GM21737 (cell line): ENCODE results near the gene ZNF680.
"Not testable (repeated sequence)": the region's sequence is repeated elsewhere in the genome, so short reads cannot be mapped to it uniquely, and the experiment has no call there.

Source experiments
- ATAC-seq: cut with Tn5 transposase; IDR thresholded peaks from one replicate; pipeline ENCODE4 v1.9.1; 2021; ENCODE audit warnings: mild to moderate bottlenecking, moderate library complexity; ENCODE audit not compliant: unreplicated experiment

The ZNF680 gene

GRCh38 chr7:64562626-64563278 lies at the start of gene ZNF680:
Gene ZNF680, minus strand, starts transcription at chr7:64563071. Its CDS starts 117 bp downstream, at chr7:64562954.
- ATAC-seq: peak; percentile 100

GRCh38 chr7:64612452-64612851 lies 49.6 kb upstream of the ZNF680 start:
- no peak for ATAC-seq

DNA sequence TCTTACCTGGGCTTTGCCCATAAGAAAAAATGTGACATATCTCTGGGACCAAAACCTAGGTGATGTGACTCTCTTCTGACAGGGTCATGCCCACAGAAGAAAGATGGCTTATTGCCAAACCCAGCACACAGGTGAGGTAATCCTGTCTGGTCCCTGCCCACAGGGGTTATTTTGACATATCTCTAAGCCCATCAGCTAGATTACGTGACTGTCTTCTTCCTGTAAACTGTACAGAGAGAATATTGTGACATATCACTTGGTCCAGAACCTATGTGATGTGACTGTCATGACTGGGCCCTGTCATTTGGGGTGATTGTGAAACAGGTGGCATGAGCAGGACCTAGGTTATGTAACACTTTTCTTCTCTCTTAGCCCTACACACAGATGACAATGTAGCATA lies 48.8 kb upstream of the ZNF680 start:
- no peak for ATAC-seq

DNA sequence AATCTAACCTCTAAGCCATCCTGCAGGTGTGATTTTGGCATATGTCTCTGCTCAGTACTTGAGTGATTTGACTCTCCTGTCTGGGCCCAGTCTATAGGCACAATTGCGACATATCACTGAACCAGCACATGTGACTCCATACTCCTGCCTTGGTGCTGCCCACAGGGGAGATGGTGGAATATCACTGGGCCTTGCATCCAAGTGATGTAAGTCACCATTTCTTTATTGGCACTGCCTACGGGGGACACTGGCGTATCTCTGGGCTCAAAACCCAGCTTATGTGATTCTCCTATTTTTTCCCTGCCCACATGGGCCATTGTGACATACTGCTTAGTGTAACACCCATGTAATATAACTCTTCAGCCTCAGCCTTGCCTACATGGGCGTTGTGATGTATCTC lies 48.1 kb upstream of the ZNF680 start:
- no peak for ATAC-seq

- ATAC-seq: no peak
These were observed 45.4 kb upstream of the ZNF680 start for GRCh38 chr7:64608116-64608910.

DNA sequence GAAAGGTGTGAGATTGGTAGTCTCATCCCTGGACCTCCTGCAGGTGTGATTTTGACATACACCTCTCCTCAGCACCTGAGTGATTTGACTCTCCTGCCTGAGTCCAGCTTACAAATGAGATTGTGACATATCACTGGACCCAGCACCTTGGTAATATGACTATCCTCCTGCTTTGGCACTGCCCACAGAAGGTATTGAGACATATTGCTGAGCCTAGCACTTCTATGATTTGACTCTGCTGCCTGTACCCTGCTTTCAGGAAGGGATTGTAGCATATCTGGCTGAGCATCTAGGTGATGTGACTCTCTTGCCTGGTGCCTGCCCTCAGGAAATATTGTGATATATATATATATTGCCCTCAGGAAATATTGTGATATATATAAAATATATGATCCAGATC lies 43.5 kb upstream of the ZNF680 start:
- no peak for ATAC-seq

DNA sequence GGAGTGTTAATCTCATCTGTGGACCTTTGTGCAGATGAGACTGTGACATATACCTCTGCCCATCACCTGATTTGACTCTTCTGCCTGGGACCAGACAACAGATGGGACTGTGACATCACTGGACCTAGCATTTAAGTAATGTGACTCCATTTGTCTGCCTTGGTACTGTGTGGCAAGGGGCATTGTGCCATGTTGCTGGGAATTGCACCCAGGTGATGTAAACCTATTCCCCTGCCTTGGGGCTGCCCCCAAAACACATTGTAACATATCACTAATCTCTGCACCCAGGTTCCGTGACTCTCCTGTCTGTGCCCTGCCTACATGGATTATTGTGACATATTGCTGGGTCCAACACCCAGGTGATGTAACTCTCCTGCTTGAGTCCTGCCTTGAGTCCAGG lies 40.4 kb upstream of the ZNF680 start:
- ATAC-seq: no peak

- ATAC-seq: no peak
These were observed 39.6 kb upstream of the ZNF680 start for GRCh38 chr7:64602518-64602917.

DNA sequence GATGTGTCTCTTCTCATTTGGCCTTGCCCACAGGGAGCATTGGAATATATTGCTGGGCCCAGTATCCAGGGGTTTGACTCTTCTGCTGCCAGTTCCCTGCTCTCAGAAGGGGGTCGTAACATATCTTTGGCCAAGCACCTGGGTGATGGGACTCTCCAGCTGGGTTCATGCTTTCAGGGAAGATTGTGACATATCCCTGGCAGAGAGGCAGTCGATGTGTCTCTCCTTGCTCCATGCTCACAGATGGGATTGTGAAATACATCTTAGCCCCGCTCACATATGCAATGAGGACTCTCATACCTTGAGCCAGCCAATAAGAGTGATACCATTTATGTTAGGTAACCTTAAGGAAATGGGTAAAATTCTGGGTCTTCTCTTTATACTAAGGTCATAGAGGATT lies 39.2 kb upstream of the ZNF680 start:
- ATAC-seq: no peak

GRCh38 chr7:64599359-64599758 lies 36.5 kb upstream of the ZNF680 start:
- no peak for ATAC-seq

DNA sequence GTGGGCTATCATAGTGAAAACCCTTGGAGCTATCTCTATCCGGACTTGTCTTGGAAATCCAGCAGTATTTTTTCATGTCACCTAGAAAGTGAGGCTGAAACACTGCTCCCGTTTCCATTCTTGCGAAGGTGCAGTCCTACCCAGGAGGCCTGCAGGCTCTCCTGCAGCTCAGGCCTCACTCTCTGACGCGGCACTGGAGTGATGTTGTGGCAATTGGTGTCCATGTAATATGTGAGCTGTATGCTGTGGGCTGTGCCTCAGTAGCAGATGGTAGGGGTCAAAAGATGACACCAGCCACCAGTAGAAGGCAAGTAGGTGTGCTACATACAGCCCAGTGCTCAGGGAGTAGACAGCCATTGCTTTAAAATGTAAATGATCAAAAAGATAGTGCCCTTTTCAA lies 28.1 kb upstream of the ZNF680 start:
- ATAC-seq: no peak

DNA sequence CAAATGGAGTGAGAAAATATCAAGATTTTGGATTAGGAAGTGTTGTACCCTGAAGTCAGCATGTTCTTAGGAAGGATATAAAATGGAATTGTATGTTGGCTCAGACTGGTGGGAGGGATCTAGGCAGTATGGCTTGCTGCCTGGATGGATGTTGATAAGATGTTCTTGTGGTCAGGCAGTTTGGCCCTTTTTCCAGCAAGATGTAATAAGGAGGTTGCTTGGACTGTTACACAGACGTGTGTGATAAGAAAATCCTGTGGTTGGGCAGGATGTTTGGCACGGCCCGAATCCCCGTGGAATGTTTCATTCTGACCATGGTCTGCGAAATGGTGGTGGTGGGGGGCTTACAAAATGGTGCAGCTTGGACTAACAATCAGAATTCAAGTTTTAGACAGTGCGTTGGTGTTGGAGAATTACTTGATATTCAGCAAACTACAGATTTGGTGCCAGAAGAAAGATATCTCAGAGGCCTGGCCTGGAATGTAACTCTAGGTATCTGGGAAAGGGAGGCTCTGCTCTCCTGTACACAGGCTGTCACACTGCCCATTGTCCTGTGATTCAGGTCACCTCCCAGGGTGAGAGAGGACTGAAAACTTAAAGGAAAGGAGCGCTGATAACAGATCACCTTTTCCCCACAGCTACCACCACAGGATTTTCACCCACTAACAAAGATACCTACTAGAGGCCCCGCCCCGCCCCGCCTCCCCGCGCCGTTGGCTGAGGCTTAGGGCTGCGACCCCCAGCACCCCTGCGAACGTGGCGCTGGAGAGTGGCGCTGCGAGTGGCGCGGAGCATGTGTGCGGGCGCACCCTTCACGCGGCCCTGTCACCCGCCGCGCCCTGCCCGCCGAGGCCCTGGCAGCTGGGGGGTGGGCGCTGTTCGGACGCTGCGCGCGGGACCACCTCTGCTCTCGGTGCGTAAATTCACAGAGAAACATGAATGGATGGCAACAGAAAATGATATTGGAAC lies 19.3 kb upstream of the ZNF680 start:
- ATAC-seq: no peak

DNA sequence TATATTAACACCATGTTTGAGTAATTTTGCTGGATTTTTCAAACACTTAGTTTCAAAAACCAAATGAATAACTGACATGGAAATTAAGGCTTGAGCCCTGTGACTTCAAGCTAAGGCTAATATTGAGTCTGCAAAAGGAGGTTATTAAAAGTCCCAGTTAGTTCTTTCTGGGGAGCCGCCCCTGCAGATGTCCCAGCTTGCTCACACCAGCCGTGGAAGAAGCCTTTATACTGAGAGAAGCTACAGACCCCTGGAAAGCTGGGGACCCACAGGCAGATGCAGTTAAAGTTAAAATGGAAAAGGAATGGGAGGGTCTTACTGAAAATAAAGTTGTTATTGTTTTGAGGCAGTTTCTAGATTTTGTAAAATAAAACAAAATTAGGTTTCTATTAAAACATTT lies 18.5 kb upstream of the ZNF680 start:
- ATAC-seq: no peak

DNA sequence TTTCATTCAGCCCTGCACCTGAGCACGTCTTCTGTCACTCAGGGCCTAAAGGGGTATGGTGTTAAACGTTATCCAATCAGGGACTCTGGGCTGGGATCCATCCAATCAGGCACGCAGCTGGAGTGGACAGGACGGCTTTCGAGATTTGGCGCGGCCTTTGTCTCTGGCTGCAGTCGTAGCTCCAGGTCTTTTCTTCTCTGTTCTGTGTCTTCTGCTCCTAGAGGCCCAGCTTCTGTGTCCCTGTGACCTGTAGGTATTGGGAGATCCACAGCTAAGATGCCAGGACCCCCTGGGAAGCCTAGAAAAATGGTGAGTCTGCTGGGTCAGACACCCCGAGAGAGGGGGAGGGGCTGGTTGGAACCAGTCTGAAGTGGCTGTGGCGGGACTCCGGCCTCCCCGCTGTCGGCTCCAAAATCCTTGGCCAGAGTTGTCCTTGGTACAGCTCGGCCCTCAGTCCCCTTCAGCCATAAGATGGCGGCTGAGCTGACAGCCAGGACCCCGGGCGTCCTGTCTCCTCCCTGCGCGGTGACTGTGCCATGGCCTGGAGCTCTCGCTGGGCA lies 11.7 kb upstream of the ZNF680 start:
- ATAC-seq: no peak

DNA sequence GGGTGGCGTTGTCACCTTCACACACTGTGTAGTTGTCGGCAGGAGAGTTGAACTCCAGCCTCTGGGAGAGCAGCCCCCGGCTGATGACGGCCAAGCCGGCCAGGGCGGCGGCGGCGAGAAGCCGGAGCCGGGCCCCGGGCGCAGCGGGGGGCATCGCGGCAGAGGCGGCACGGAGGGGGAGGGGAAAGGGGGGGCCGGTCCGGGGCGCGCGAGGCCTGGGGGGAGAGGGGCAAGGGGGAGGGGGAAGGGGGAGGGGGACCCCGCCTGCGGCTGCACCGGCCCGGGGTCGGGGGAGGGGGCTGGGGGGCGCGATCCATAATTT lies 7.4 kb upstream of the ZNF680 start:
- ATAC-seq: not testable (repeated sequence)

DNA sequence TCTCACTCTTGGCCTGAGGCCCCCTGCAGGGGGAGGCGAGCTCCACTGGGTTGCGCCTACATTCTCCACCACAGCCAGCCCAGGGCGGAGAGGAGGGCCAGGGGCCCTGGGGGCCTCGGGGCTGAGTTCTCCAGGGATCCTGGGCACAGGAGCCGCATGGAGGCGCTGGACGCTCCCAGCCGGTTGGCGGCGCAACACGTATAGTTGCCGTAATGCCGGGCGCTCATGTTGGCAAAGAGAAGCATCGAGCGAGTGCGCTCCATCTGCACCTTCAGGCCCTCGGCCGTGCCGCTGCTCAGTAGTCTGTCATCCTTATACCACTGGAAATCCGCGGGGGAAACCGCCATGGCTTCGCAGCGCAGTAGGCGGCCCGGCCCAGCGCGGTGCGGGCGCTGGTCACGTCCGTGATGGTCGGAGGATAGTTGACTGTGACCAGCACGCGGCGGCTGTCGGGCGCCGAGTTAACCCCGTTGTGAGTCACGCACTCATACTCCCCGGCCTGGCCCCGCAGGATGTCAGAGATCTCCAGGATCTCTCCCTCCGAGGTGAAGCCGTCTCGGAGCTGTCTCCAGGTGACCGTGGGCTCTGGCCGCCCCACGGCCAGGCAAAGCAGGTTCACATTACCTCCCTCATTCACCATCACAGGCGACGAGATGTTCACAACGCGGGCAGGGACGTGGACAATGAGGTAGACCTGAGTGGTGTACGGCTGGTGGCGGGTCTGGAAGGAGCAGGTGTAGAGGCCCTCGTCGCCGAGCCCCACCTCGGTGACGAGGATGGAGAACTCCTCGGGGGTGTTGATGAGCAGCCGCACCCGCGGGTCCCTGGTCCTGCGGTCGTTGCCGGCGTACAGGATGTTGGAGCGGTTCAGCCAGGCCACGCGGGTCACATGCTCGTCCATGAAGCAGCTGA lies 6.8 kb upstream of the ZNF680 start:
- ATAC-seq: not testable (repeated sequence)

DNA sequence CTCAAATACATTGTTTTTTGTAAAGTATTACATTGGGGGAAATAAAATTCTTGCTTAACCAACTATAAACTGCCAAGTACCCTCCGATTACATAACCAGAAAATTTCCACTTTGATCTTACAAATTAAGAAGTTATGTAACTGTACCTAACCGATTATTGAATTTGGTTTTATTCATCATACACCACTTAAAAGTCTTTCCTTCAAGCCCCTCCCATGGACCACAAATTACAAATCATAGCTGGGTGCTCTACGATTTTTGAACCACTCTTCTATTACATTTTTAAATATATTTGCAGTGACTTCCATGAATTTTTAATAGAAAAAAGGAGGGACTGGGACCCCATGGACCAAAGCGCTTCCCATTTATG lies 630 bp downstream of the ZNF680 start:
- no peak for ATAC-seq

DNA sequence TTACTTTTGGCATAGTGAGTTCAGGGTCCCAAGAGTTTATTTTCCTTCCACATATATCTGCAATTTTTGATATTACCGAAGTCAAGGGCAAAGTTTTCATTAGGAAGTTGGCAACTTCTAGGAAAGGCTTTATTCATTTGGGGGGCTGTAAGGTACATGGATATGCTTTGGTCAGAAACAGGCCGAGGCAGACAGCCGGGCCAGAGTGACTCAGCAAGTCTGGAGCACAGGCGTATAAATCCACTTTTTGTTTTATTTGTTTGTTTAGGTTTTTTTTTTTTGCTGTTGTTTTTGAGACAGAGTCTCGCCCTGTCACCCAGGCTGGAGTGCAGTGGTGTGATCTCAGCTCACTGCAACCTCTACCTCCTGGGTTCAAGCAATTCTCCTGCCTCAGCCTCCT lies 3.7 kb downstream of the ZNF680 start:
- no peak for ATAC-seq

DNA sequence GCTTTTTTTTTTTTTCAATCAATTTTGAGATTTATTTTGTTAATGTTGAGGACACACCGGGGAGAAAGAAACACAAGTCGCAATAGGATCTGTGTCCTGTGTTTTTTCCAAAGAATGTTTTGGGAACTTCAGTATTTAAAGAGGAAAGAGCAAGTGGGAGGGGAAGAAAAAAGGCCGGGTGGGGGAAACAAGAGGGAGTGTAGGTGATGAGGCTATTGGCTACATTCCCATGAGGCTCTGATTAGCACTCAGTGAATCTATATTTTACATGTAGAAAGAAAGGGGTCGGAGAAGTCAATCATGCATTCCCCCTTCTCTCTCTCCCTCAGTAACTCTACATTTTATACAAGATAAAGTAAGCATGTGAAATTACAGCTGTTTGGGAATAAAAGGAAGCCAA lies 4.1 kb downstream of the ZNF680 start:
- no peak for ATAC-seq

GRCh38 chr7:64558323-64558705 lies 4.6 kb downstream of the ZNF680 start:
- no peak for ATAC-seq
